Putamen (tissue), 1 donor: ENCODE measurements around the gene KCND3.

ENCODE experiments used
- DNase-seq: peaks from one replicate; pipeline ENCODE4 v3.0.0-alpha.2; 2016; ENCODE audit warnings: low spot score

The KCND3 gene

GRCh38 chr1:111778066-111778465 is 211.4 kb downstream of the KCND3 start:
- DNase-seq, result no peak

- no peak for DNase-seq
These were observed 212.2 kb downstream of the KCND3 start for GRCh38 chr1:111777301-111777700.

- no peak for DNase-seq
These were observed 212.6 kb downstream of the KCND3 start for GRCh38 chr1:111776861-111777260.

GRCh38 chr1:111776391-111776790 is 213.1 kb downstream of the KCND3 start:
- DNase-seq, result no peak

- DNase-seq, result no peak
These were observed 213.5 kb downstream of the KCND3 start for GRCh38 chr1:111775966-111776365.

- DNase-seq, result no peak
These were observed 218.6 kb downstream of the KCND3 start for GRCh38 chr1:111770916-111771315.

GRCh38 chr1:111769517-111770146 is 219.8 kb downstream of the KCND3 start:
- DNase-seq, result peak; percentile 57

GRCh38 chr1:111768625-111769024 is 220.8 kb downstream of the KCND3 start:
- DNase-seq, result no peak

- no peak for DNase-seq
These were observed 221.4 kb downstream of the KCND3 start for GRCh38 chr1:111768023-111768422.

GRCh38 chr1:111762332-111762731 is 227.1 kb downstream of the KCND3 start:
- DNase-seq, result no peak

- no peak for DNase-seq
These were observed 227.8 kb downstream of the KCND3 start for GRCh38 chr1:111761717-111762116.

GRCh38 chr1:111758373-111758772 is 231.1 kb downstream of the KCND3 start:
- no peak for DNase-seq

GRCh38 chr1:111756124-111756513 is 233.3 kb downstream of the KCND3 start:
- no peak for DNase-seq

GRCh38 chr1:111755331-111756123 is 233.9 kb downstream of the KCND3 start, which contains the start of gene DDX20:
Gene DDX20 (plus strand): TSS chr1:111755901. CDS start chr1:111755925, 24 bp downstream.
- peak; percentile 90 for DNase-seq

GRCh38 chr1:111754984-111755330 is 234.5 kb downstream of the KCND3 start:
- DNase-seq, result peak; percentile 59

- DNase-seq, result no peak
These were observed 237.4 kb downstream of the KCND3 start for GRCh38 chr1:111751906-111752575.

- DNase-seq, result no peak
These were observed 238.6 kb downstream of the KCND3 start for GRCh38 chr1:111750856-111751255.

GRCh38 chr1:111749628-111750027 is 239.8 kb downstream of the KCND3 start:
- DNase-seq, result no peak

- DNase-seq, result no peak
These were observed 241.5 kb downstream of the KCND3 start for GRCh38 chr1:111747947-111748346.

- DNase-seq, result no peak
These were observed 242.2 kb downstream of the KCND3 start for GRCh38 chr1:111747282-111747734.

GRCh38 chr1:111746614-111746999 is 242.9 kb downstream of the KCND3 start:
- no peak for DNase-seq

GRCh38 chr1:111745675-111746613 is 243.5 kb downstream of the KCND3 start:
- DNase-seq, result no peak
